ENCODE measurements around the gene TAMM41.

DNA sequence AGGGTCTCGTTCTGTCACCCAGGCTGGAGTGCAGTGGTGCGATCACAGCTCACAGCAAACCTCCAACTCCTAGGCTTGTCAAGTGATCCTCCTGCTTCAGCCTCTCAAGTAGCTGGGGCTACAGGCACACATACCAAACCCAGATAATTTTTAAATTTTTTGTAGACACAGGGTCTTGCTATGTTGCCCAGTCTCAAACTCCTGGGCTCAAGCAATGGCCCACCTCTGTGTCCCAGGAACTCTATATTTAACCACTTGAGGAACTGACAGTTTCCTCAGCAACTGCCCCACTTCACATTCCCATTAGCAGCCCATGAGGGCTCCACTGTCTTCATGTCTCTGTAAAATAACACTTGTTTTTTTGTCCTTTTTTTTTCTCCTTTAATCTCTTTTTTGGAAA is 68.4 kb downstream of the TAMM41 start:
- TF ChIP-seq, protein P1, sequence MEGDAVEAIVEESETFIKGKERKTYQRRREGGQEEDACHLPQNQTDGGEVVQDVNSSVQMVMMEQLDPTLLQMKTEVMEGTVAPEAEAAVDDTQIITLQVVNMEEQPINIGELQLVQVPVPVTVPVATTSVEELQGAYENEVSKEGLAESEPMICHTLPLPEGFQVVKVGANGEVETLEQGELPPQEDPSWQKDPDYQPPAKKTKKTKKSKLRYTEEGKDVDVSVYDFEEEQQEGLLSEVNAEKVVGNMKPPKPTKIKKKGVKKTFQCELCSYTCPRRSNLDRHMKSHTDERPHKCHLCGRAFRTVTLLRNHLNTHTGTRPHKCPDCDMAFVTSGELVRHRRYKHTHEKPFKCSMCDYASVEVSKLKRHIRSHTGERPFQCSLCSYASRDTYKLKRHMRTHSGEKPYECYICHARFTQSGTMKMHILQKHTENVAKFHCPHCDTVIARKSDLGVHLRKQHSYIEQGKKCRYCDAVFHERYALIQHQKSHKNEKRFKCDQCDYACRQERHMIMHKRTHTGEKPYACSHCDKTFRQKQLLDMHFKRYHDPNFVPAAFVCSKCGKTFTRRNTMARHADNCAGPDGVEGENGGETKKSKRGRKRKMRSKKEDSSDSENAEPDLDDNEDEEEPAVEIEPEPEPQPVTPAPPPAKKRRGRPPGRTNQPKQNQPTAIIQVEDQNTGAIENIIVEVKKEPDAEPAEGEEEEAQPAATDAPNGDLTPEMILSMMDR (IDR thresholded peaks at IDR 0.05; ENCODE audit: low read length) = no peak
- TF ChIP-seq EZH2 (IDR thresholded peaks at IDR 0.05; ENCODE audit: borderline replicate concordance, low read length) = no peak

All from OCI-LY1 (cell line).